Measurements from ENCODE around the gene DCHS1. TPM values are rescaled to one million over a fixed set of nuclear protein-coding genes. Genes with fewer than 3 reads are reported as not detected.

DCHS1 gene
- total and polyA plus RNA-seq, 10 of the 15 experiments (the other 5 are each of a cell fraction or from before 2014, with no cell fraction given) = 0.02 to 0.64 (median 0.18) TPM; not detected in 1

- no peak for TF ChIP-seq EGR1 (IDR thresholded peaks at IDR 0.05; ENCODE audit: borderline replicate concordance in 1 of 2, low read depth in 2 of 2, low read length in 2 of 2)
- no peak for TF ChIP-seq SMAD5 (IDR thresholded peaks at IDR 0.05; ENCODE audit: low read depth)
- no peak for TF ChIP-seq GABPA (IDR thresholded peaks at IDR 0.05; ENCODE audit: low read depth)
- no peak for TF ChIP-seq SIX5 (IDR thresholded peaks at IDR 0.05; ENCODE audit: low read depth, low read length, severe bottlenecking)
- TF ChIP-seq IRF5 (IDR thresholded peaks at IDR 0.05; ENCODE audit: borderline replicate concordance) = no peak
- no peak for TF ChIP-seq IRF3 (IDR thresholded peaks at IDR 0.05)
- TF ChIP-seq MEF2B (IDR thresholded peaks at IDR 0.05; ENCODE audit: partially characterized antibody, poor library complexity, severe bottlenecking) = no peak
- TF ChIP-seq BMI1 (IDR thresholded peaks at IDR 0.05; ENCODE audit: borderline replicate concordance) = no peak
Observed at GRCh38 chr11:6636480-6636879, 19.1 kb downstream of the DCHS1 start (continued).

GRCh38 chr11:6635082-6635932, 20.3 kb downstream of the DCHS1 start:
- peak; percentile 13; the same call in 1 of the 3 replicates for ATAC-seq
- H3K4me1 ChIP-seq (ENCODE audit: control insufficient read depth, insufficient read depth, low read length) = no peaks in the 10 kb centered on the region
- ChIA-PET RAD21 (ENCODE audit: unreplicated experiment) (no interaction called here), SMC1A (ENCODE audit: uncharacterized antibody, unreplicated experiment) (interaction anchor here (0.9 to 1.5 kb wide), 4 partner anchors 12 to 32 kb away, joined by 4 read pairs; no protein-coding TSS in a partner anchor), CTCF (no interaction called here), POLR2A (interaction anchor here (0.9 to 1.4 kb wide), 3 partner anchors 24 to 48 kb away, joined by 3 to 4 read pairs (median 3); partner anchors contain the start of genes MRPL17 and TAF10)
- no peaks in the 10 kb centered on the region for H3K79me2 ChIP-seq (ENCODE audit: control insufficient read depth, insufficient read depth, low read length)
- H3K9me3 ChIP-seq (replicated peaks; ENCODE audit: control insufficient read depth, insufficient read depth, low read length) = no peaks in the 10 kb centered on the region
- H4K20me1 ChIP-seq (ENCODE audit: control insufficient read depth, insufficient read depth) = no peaks in the 10 kb centered on the region
- H3K36me3 ChIP-seq (ENCODE audit: control insufficient read depth in 2 of 2, insufficient read depth in 2 of 2, low read length in 1 of 2) = no peaks in the 10 kb centered on the region
- H3K9ac ChIP-seq (ENCODE audit: control insufficient read depth, insufficient read depth, low read length) = no peak overlapping the region
- TF ChIP-seq SPI1 (IDR thresholded peaks at IDR 0.05; ENCODE audit: borderline replicate concordance, insufficient read depth, low read depth, low read length) (no peak), ZNF207 (IDR thresholded peaks at IDR 0.05; ENCODE audit: borderline replicate concordance) (no peak), JUNB (IDR thresholded peaks at IDR 0.05) (no peak), CHD2 (IDR thresholded peaks at IDR 0.05; ENCODE audit: borderline replicate concordance, low read depth, low read length) (no peak), IKZF2 (IDR thresholded peaks at IDR 0.05) (0 out of 4 replicates have a peak, but pooled peaks of 1 of the 2 experiments have one; percentile 21), NR2C1 (IDR thresholded peaks at IDR 0.05) (peak; percentile 42; the same call in 1 of the 2 replicates), RB1 (IDR thresholded peaks at IDR 0.05; ENCODE audit: borderline replicate concordance) (no peak), RELA (IDR thresholded peaks at IDR 0.05; ENCODE audit: borderline replicate concordance, partially characterized antibody) (no peak), IKZF1 (conservative IDR thresholded peaks at IDR 0.05) (peak; percentile 48), NR2F1 (conservative IDR thresholded peaks at IDR 0.05) (peak; percentile 59), ESRRA (IDR thresholded peaks at IDR 0.05; ENCODE audit: low read length) (no peak), SP1 (IDR thresholded peaks at IDR 0.05; ENCODE audit: low read depth, low read length) (no peak), CREB1 (IDR thresholded peaks at IDR 0.05; ENCODE audit: low read depth) (no peak)
- no peaks in the 10 kb centered on the region for H3K27me3 ChIP-seq (replicated peaks in 1 of 2; ENCODE audit: control insufficient read depth in 2 of 2, insufficient read depth in 2 of 2, low read length in 1 of 2)
- H3K27ac ChIP-seq (ENCODE audit: control insufficient read depth, insufficient read depth) = no peak overlapping the region
- BruUV-seq (replicated peaks) = no TSS peak
- no peak overlapping the region for H2AFZ ChIP-seq (ENCODE audit: control insufficient read depth, low read depth, low read length)
- in situ Hi-C loops (cut with MboI) (no loop called here), intact Hi-C loops (cut with micrococcal nuclease; ENCODE audit: unreplicated experiment) (no loop called here)
- DNase-seq (ENCODE audit: low read depth, low spot score) = no peak
- 47% methylated on average over 10 of the region's 10 CpGs for WGBS (ENCODE audit: insufficient coverage, insufficient replicate concordance, low lambda C conversion rate, missing lambda C conversion rate)
- no peak for FAIRE-seq
- H3K4me2 ChIP-seq (ENCODE audit: control insufficient read depth, insufficient read depth) = no peak overlapping the region
- no peak overlapping the region for H3K4me3 ChIP-seq

Data from GM12878 (cell line).